HG03432 (cell line): Measurements from ENCODE around the gene AMFR.

ENCODE experiments used
- ATAC-seq: cut with Tn5 transposase; IDR thresholded peaks from one replicate; pipeline ENCODE4 v1.9.1; 2021; ENCODE audit warnings: mild to moderate bottlenecking, moderate library complexity; ENCODE audit not compliant: unreplicated experiment

The AMFR gene

GRCh38 chr16:56336071-56336688 is 89.2 kb downstream of the AMFR start:
- no peak for ATAC-seq

GRCh38 chr16:56334761-56335160 is 90.6 kb downstream of the AMFR start:
- ATAC-seq, result no peak

GRCh38 chr16:56332464-56333079 is 92.8 kb downstream of the AMFR start:
- ATAC-seq, result no peak

- no peak for ATAC-seq
These were observed 93.4 kb downstream of the AMFR start for GRCh38 chr16:56331915-56332314.

DNA sequence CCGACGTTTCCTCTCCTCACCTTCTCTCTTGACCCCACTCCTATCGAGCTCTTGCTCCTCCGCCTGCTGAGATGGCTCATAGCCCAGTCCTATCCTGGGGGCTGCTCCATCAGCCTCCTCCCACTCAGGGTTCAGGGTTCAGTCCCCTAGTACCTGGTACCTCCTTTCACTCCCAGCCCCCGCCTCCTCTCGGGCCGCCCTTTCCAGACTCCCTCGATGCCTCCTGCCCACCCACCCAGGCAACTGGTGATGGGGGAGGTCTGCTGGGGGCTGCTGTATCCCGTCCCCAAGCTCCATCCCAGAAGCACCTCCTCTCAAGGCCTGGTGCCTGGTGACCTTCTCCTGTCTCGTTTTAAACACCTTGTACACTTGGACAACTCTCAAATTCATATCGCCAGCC is 93.9 kb downstream of the AMFR start:
- no peak for ATAC-seq

DNA sequence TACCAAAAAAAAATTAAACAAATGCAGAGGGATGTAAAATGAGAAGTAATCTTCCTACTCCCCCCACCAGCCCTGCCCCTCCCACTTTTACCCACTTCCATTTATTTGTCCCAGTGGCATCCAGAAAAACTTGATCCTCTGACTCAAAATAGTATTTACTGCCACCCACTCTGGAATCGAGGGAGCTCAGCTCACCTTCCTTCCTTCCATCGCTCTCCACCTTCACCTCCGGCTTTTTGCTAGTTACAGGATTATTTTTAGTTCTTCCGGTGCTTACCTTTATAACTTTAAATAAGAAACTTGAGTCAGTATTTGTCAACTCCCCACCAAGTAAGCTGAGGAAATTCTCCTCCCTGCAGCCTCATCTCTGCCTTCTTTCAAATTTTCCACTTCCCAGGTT is 94.9 kb downstream of the AMFR start:
- ATAC-seq, result no peak

- ATAC-seq, result no peak
These were observed 95.5 kb downstream of the AMFR start for GRCh38 chr16:56329887-56330286.

DNA sequence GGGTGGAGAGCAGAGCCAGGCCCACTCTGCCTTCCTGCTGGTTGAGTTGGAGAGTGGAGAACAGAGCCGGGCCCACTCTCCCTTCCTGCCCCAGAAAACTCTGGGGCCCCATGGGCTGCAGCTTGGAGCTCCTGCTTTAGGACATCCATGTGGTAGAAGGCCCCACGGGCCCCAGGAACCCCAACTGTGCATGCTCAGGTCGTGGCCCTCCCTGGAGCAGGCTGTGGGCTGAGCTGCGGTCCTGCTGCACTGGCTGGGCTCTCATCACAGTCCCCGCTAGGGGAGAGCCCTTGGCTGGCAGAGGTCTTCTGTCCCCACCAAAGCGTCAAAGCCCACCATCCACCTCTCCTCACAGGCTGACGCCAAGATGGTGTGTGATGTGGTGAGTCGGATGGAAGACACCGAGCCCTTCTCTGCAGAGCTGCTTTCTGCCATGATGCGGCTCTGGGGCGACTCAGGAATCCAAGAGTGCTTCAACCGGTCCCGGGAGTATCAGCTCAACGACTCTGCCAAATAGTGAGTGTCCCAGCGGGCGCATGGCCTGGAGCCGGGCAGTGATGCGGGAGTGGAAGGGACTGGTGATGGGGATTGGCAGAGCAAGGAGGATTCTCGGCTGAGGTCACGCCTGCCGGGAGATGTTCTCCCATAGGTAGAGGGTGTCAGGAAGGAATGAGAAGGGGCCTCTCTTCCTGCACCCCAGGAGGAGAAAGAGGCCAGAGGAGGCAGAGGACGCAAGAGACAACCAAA is 96.9 kb downstream of the AMFR start:
- ATAC-seq, result no peak

GRCh38 chr16:56327929-56328258 is 97.5 kb downstream of the AMFR start:
- ATAC-seq, result no peak

- no peak for ATAC-seq
These were observed 98.0 kb downstream of the AMFR start for GRCh38 chr16:56327071-56327928.

GRCh38 chr16:56325956-56326355 is 99.4 kb downstream of the AMFR start:
- ATAC-seq, result no peak

GRCh38 chr16:56324406-56324805 is 100.9 kb downstream of the AMFR start:
- ATAC-seq, result no peak

GRCh38 chr16:56321571-56321970 is 103.8 kb downstream of the AMFR start:
- ATAC-seq, result no peak

GRCh38 chr16:56320811-56321558 is 104.4 kb downstream of the AMFR start:
- no peak for ATAC-seq

DNA sequence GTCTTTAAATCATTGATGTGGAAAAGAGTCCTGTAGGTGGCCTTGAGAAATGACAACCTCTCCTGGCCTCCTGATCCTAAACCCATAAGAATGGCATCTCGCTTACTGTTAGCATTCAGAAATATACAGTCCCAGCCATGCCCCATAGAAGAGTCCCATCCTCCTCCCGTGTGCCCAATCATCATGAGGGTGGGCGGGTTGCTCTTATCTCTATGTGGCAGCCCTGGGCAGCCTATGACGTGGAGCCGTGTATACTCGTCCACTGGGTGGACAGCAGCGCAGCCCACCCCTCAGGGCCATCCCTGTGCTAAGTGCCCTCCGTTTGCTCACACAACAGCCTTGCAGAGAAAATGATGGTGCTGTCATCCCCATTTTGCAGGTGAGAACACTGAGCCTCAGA is 105.3 kb downstream of the AMFR start:
- no peak for ATAC-seq

- no peak for ATAC-seq
These were observed 106.0 kb downstream of the AMFR start for GRCh38 chr16:56319376-56319775.

DNA sequence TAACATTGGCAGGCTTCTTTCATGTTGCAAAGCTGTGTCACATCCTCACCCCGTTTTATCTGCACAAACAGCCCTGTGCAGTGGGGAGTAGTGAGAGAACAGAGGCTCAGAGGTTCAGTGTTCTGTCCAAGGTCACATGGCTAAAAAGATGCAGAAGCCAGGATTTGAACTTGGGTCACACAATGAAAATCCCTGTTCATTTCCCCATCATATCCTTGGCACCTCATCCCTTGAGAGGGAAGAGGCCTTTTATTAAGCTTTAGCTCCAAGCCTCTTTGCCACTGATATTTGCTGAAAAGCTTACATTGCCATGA is 106.6 kb downstream of the AMFR start:
- ATAC-seq, result no peak

- ATAC-seq, result peak; percentile 94
These were observed 107.1 kb downstream of the AMFR start for GRCh38 chr16:56317998-56318826.

GRCh38 chr16:56316545-56316944 is 108.8 kb downstream of the AMFR start:
- ATAC-seq, result no peak

DNA sequence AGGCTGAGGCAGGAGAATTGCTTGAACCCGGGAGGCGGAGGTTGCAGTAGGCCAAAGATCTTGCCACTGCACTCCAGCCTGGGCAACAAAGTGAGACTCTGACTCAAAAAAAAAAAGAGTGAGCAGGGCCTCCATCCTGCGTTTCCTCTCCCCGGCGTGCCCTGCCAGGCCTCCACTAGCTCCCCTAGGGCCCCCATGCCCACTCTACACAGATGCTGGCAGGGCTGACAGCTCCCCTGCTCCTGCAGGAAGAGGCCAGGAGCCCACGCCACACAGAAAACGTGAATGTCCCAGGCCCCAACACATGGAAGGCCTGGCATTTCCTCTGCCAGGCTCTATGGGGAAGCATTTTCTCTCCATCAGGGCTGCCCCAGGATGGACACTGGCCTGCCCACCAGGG is 109.4 kb downstream of the AMFR start:
- ATAC-seq, result no peak
